OCI-LY7 (cell line): ENCODE data around the gene SNX20.

Experiments used
- EZH2phosphoT487 ChIP-seq: fragments of 200-600 bp; sonication (generic); IDR thresholded peaks from 2 replicates; pipeline ENCODE4 v1.6.1; 2018; ENCODE audit warnings: low read depth, borderline replicate concordance, mild to moderate bottlenecking, mixed run types, antibody characterized with exemption, low read length, moderate library complexity, mixed read lengths
- TF ChIP-seq, protein P1 (sequence below): fragments of 200-600 bp; sonication (generic); conservative IDR thresholded peaks from 2 replicates; pipeline ENCODE4 v1.5.1; 2014; ENCODE audit warnings: mild to moderate bottlenecking, antibody characterized with exemption, low read length, moderate library complexity, mixed read lengths

DNA sequence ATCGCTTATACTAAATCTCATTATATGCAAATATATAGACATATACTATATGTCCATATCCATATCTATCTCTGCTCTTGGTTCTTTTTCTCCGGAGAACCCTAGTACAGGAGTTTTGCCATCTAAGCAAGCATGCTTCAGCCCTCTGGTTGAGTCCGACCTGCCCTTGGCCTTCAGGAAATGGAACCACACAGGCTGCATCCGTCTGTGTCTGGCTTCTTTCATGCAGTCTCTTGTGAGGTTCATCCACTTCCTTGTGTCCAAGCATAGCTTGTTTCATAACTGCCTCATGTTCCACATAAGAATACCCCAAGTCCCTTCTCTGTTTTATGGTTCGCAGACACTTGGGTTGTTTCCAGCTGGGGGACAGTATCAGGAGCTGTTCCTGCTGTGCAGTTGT is 16.8 kb downstream of the SNX20 start:
- TF ChIP-seq, protein P1, sequence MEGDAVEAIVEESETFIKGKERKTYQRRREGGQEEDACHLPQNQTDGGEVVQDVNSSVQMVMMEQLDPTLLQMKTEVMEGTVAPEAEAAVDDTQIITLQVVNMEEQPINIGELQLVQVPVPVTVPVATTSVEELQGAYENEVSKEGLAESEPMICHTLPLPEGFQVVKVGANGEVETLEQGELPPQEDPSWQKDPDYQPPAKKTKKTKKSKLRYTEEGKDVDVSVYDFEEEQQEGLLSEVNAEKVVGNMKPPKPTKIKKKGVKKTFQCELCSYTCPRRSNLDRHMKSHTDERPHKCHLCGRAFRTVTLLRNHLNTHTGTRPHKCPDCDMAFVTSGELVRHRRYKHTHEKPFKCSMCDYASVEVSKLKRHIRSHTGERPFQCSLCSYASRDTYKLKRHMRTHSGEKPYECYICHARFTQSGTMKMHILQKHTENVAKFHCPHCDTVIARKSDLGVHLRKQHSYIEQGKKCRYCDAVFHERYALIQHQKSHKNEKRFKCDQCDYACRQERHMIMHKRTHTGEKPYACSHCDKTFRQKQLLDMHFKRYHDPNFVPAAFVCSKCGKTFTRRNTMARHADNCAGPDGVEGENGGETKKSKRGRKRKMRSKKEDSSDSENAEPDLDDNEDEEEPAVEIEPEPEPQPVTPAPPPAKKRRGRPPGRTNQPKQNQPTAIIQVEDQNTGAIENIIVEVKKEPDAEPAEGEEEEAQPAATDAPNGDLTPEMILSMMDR = no peak
- TF ChIP-seq EZH2phosphoT487 = no peak
